Right lobe of liver (tissue), 4 donors: ENCODE results near the gene ULBP3.

Source experiments
- CTCF ChIP-seq, 4 donors: fragments of 200-600 bp in 3 of 4; fragments of 450-650 bp in 1 of 4; IDR thresholded peaks; one replicate each; pipeline versions ENCODE4 v1.5.1 to v1.8.0; 2016 to 2022; ENCODE audit warnings: antibody characterized with exemption in 4 of 4, mild to moderate bottlenecking in 2 of 4
- POLR2A ChIP-seq: fragments of 450-650 bp; IDR thresholded peaks from one replicate; pipeline ENCODE4 v1.6.1; 2017; ENCODE audit warnings: antibody characterized with exemption, mild to moderate bottlenecking
- donor health status: DM: no; HTN: no; CAD: no.
- donor health status: DM: no; HTN: no; CAD: no.
- donor health status: DM: no; HTN: yes; CAD: no.

- no peak for TF ChIP-seq CTCF (IDR thresholded peaks at IDR 0.05)
- TF ChIP-seq POLR2A: no peak
Measured at GRCh38 chr6:150024646-150025155, 44.2 kb downstream of the ULBP3 start.
